Tibial nerve (tissue), 4 donors: ENCODE data around the gene PLCG2. TPM values are rescaled to one million over a fixed set of nuclear protein-coding genes. Genes with fewer than 3 reads are reported as not detected.

Experiments
- DNase-seq, 2 donors: peaks; one replicate each; pipeline ENCODE4 v3.0.0-alpha.2; 2019; ENCODE audit warnings: low spot score in 2 of 2
- H3K27ac ChIP-seq, 4 donors: fragments of 200-600 bp; sonication (generic) in 3 of 4; one replicate each; pipeline ENCODE4 v1.5.1; 2017 to 2019; ENCODE audit warnings: mild to moderate bottlenecking in 1 of 4
- H3K27me3 ChIP-seq, 2 donors: fragments of 200-600 bp; sonication (generic) in 1 of 2; one replicate each; pipeline versions ENCODE4 v1.5.1 to v1.6.0; 2017 to 2019
- H3K36me3 ChIP-seq, 3 donors: fragments of 200-600 bp; sonication (generic); one replicate each; pipeline ENCODE4 v1.5.1; 2018 to 2019
- H3K4me1 ChIP-seq, 4 donors: fragments of 200-600 bp; sonication (generic) in 3 of 4; one replicate each; pipeline ENCODE4 v1.5.1; 2017 to 2019
- H3K4me3 ChIP-seq, 4 donors: fragments of 200-600 bp; sonication (generic) in 3 of 4; one replicate each; pipeline ENCODE4 v1.5.1; 2017 to 2019; ENCODE audit warnings: mild to moderate bottlenecking in 1 of 4, moderate library complexity in 1 of 4
- H3K9me3 ChIP-seq, 4 donors: fragments of 200-600 bp; sonication (generic) in 3 of 4; one replicate each; pipeline ENCODE4 v1.5.1; 2017 to 2019
- EP300 ChIP-seq, 2 donors: sonication (generic); formaldehyde crosslinking; IDR thresholded peaks; one replicate each; pipeline ENCODE4 v1.6.1; 2017; ENCODE audit warnings: antibody characterized with exemption in 2 of 2, mild to moderate bottlenecking in 1 of 2
- POLR2A ChIP-seq, 2 donors: fragments of 450-650 bp; IDR thresholded peaks; one replicate each; pipeline ENCODE4 v1.6.1; 2017; ENCODE audit warnings: antibody characterized with exemption in 2 of 2, mild to moderate bottlenecking in 2 of 2, moderate library complexity in 2 of 2
- WGBS, 2 donors: methylation state at CpG; one replicate each; pipeline ENCODE4 v1.1.5; 2018; 5-methylcytosine and 5-hydroxymethylcytosine counted together
- total RNA-seq, 4 donors: library from RNA; depleted of rRNA; stranded (reverse); fragments of >200 nt; gene quantifications; one replicate each; pipeline ENCODE4 v1.1.0, GENCODE V29; 2016
- TF ChIP-seq, protein P1 (sequence below), 5 experiments: fragments of 200-600 bp in 3 of 5; fragments of 450-650 bp in 2 of 5; sonication (generic) in 3 of 5; IDR thresholded peaks; one replicate each; pipeline ENCODE4 v1.5.1; 2016 to 2019; ENCODE audit warnings: antibody characterized with exemption in 5 of 5, mild to moderate bottlenecking in 3 of 5, moderate library complexity in 2 of 5

The PLCG2 gene
- total RNA-seq, 4 donors from 2014 or later: 13.0 to 28.5 (median 18.9) TPM

DNA sequence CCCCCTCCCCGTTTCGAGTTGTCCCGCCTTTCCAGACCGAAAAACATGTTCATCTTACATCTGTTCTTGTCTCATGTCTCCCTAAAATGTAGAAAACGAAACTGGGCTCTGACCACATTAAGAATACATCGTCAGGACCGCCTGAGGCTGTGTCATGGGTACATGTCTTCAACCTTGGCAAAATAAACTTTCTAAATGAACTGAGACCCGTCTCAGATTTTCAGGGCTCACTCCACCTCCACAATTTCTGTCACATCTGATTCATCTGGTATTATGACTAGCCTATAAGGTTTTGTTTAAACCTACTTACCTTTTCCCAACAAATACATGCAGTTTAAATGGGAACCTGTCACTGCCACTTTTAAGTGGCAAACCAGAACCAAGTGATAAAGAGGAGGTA, 231.6 kb downstream of the PLCG2 start:
- no peak overlapping the region for H3K27ac ChIP-seq
- WGBS, 2 donors: 84 to 86% methylated on average over 8 of the region's 8 CpGs
- H3K27me3 ChIP-seq: peaks cover 0 to 11% of the 10 kb centered on the region in 2 donors
- peak overlapping the region in 2 of 4 donors; percentile 38 to 58 for H3K4me3 ChIP-seq
- H3K4me1 ChIP-seq: no peaks in the 10 kb centered on the region
- TF ChIP-seq POLR2A (IDR thresholded peaks at IDR 0.05): no peak
- TF ChIP-seq, protein P1, sequence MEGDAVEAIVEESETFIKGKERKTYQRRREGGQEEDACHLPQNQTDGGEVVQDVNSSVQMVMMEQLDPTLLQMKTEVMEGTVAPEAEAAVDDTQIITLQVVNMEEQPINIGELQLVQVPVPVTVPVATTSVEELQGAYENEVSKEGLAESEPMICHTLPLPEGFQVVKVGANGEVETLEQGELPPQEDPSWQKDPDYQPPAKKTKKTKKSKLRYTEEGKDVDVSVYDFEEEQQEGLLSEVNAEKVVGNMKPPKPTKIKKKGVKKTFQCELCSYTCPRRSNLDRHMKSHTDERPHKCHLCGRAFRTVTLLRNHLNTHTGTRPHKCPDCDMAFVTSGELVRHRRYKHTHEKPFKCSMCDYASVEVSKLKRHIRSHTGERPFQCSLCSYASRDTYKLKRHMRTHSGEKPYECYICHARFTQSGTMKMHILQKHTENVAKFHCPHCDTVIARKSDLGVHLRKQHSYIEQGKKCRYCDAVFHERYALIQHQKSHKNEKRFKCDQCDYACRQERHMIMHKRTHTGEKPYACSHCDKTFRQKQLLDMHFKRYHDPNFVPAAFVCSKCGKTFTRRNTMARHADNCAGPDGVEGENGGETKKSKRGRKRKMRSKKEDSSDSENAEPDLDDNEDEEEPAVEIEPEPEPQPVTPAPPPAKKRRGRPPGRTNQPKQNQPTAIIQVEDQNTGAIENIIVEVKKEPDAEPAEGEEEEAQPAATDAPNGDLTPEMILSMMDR (IDR thresholded peaks at IDR 0.05): no peak
- no peak for TF ChIP-seq EP300 (IDR thresholded peaks at IDR 0.05)
- H3K36me3 ChIP-seq: no peaks in the 10 kb centered on the region
- no peak for DNase-seq
- H3K9me3 ChIP-seq: peaks cover 0 to 24% (median 3%) of the 10 kb centered on the region in 4 donors

DNA sequence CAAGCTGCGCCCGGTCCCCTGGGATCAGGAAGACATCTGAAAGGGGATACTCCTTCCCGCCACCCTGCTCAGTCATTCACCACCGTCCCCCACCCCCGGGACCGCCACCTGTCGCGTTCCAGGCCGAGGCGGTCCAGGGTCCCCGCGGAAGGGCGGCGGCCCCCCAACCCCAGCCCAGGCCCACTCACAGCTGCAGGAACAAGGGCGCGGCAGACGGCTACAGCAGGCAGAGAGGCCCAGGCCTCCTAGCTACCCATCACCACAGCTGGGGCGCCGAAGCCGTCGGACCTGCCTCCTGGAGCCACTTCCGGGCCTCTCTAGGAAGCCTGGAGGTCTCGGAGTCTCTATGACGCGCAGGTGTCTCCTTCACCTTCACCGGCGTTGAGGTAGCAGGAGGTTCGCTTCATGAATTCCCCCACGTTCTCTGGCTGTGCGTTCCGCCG, 232.1 kb downstream of the PLCG2 start, which contains the start of gene SDR42E1:
Gene SDR42E1 (minus strand): TSS at position 272 of the 443 bp plus-strand sequence. CDS start 10,612 bp downstream, outside the sequence.
- no peak for TF ChIP-seq POLR2A (IDR thresholded peaks at IDR 0.05)
- TF ChIP-seq, protein P1 (IDR thresholded peaks at IDR 0.05): no peak
- TF ChIP-seq EP300 (IDR thresholded peaks at IDR 0.05): no peak
- no peak for DNase-seq

More for the DNA sequence above, 232.1 kb downstream of the PLCG2 start, which contains the start of gene SDR42E1:
- Histone ChIP-seq H3K27ac (peak within 1 kb of the TSS in 1 of 4 donors; percentile 65), H3K4me3 (peak within 1 kb of the TSS in 3 of 4 donors; percentile 33 to 58 (median 38)), H3K27me3 (peaks cover 0 to 11% of the 10 kb centered on the region in 2 donors), H3K9me3 (peaks cover 0 to 24% (median 3%) of the 10 kb centered on the region in 4 donors), H3K4me1 (no peaks in the 10 kb centered on the region), H3K36me3 (no peaks in the 10 kb centered on the region)
- 8 to 10% methylated on average over 21 to 30 of the region's 32 CpGs for WGBS, 2 donors

Other genes with a start within 250 kb of the PLCG2 start
- under 1 TPM; under 0.01 to 0.59 (median 0.26) TPM for gene SDR42E1, start 232.2 kb downstream of the PLCG2 start, total RNA-seq